IPS-20b (cell line): ENCODE results near the gene PEX14.

Experiments
- H3K27ac ChIP-seq: one replicate; pipeline ENCODE4 v1.5.1; 2013; ENCODE audit warnings: low read length
- H3K27me3 ChIP-seq: 2 replicates; pipeline ENCODE4 v1.6.1; 2013; ENCODE audit warnings: mild to moderate bottlenecking, low read length, inconsistent platforms; ENCODE audit not compliant: insufficient read depth
- H3K36me3 ChIP-seq: 2 replicates; pipeline ENCODE4 v1.6.1; 2013; ENCODE audit warnings: low read depth, mild to moderate bottlenecking, inconsistent platforms, low read length, moderate library complexity; ENCODE audit not compliant: insufficient read depth
- H3K4me1 ChIP-seq: 2 replicates; pipeline ENCODE4 v1.6.1; 2013; ENCODE audit warnings: mild to moderate bottlenecking, control low read depth, inconsistent platforms, low read length, moderate library complexity; ENCODE audit not compliant: insufficient read depth
- H3K4me3 ChIP-seq: 2 replicates; pipeline ENCODE4 v1.5.1; 2013; ENCODE audit warnings: mild to moderate bottlenecking, low read length, inconsistent platforms
- H3K9ac ChIP-seq: 2 replicates; pipeline ENCODE4 v1.6.1; 2013; ENCODE audit warnings: low read depth, mild to moderate bottlenecking, inconsistent platforms, low read length, moderate library complexity
- H3K9me3 ChIP-seq: 2 replicates; pipeline ENCODE4 v1.6.1; 2013; ENCODE audit warnings: mild to moderate bottlenecking, low read depth, low read length, inconsistent platforms; ENCODE audit not compliant: insufficient read depth

PEX14 gene

DNA sequence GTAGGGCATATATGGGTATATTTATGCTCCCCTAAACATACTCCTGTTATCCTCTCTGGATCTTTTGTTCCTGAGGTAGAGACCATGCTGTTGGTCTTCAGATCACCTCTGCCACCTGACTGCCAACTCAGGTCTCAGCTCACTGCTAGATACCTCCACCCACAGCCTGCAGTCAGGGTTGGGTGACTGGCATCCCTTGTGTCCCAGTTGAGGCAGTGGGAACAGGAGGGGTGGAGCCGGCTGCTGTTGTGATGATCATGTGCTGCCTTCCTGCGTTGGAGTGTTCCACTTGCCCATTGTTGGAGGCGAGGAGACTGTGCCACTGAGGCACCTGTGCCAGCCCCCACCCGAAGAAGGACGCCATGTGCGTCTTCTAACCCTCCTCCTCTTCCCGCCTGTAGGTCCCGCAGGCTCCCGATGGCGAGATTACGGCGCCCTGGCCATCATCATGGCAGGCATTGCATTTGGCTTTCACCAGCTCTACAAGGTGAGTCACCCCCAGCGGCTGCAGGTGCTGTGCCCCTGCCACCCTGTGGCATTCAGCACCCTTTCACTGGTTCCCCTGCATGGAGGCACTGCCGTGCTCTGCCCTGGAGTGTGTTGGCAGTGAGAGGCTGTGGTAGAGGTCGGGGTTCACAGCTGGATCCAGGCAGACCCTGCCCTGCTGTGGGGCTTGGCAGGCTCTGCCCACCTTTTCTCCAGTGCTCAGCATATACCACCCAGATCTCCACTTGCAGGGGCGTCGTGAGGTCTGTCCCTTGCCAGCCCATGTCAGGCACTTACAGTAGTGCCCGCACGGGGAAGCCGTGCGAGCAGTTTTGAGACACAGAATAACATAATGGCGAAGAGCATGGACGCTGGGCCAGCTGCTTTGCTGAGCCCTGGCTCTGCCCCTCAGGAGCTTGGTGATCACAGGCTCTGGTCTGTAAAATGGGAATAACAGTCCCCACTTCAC lies 143.5 kb downstream of the PEX14 start:
- Histone ChIP-seq H3K27ac (no peak overlapping the region), H3K36me3 (no peaks in the 10 kb centered on the region), H3K4me3 (no peak overlapping the region), H3K9me3 (no peaks in the 10 kb centered on the region), H3K27me3 (no peaks in the 10 kb centered on the region), H3K9ac (no peak overlapping the region), H3K4me1 (peaks cover 9% of the 10 kb centered on the region)

DNA sequence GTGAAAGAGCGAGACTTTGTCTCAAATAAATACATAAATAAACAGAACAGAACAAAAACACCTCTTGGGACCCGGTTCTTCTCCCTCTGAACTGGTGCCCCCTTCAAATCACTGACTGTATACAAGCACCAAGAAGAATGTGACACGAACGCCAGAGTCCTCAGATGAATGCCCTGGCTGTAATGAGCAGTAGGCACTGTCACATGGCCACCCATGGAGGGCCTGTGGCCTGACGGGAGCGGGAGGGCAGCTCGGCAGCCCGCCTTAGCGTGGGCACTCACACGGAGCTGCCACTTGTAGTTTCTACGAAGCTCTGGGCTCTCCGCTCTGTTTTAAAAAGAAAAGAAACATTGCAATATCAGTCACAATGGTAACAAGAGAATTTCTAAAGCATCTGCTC lies 146.0 kb downstream of the PEX14 start:
- H3K4me3 ChIP-seq: no peak overlapping the region
- H3K27ac ChIP-seq: no peak overlapping the region
- no peak overlapping the region for H3K9ac ChIP-seq
- H3K27me3 ChIP-seq: no peaks in the 10 kb centered on the region
- peaks cover 6% of the 10 kb centered on the region for H3K36me3 ChIP-seq
- no peaks in the 10 kb centered on the region for H3K9me3 ChIP-seq
- H3K4me1 ChIP-seq: peaks cover 2% of the 10 kb centered on the region

DNA sequence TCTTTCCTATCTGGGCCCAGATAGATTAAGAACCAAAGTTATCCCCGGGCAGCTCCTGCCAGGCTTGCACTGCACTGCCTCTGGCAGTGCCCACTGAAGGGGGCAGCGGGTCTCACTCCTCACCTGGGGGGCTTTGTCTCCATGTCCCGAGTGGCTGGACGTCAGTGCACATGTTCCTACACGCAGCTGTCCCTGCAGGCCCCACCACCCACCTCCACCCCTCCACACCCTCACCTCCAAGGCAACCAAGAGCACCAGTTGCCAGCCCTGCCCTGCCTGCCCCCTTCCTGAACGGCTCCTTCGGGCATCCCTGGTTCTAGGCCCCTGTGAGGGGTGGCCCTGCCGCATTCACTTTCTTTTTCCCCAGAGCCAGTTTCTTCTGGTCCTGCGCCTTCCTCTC lies 147.2 kb downstream of the PEX14 start:
- no peak overlapping the region for H3K27ac ChIP-seq
- no peaks in the 10 kb centered on the region for H3K9me3 ChIP-seq
- H3K27me3 ChIP-seq: no peaks in the 10 kb centered on the region
- H3K4me1 ChIP-seq: no peaks in the 10 kb centered on the region
- peaks cover 6% of the 10 kb centered on the region for H3K36me3 ChIP-seq
- no peak overlapping the region for H3K9ac ChIP-seq
- H3K4me3 ChIP-seq: no peak overlapping the region

DNA sequence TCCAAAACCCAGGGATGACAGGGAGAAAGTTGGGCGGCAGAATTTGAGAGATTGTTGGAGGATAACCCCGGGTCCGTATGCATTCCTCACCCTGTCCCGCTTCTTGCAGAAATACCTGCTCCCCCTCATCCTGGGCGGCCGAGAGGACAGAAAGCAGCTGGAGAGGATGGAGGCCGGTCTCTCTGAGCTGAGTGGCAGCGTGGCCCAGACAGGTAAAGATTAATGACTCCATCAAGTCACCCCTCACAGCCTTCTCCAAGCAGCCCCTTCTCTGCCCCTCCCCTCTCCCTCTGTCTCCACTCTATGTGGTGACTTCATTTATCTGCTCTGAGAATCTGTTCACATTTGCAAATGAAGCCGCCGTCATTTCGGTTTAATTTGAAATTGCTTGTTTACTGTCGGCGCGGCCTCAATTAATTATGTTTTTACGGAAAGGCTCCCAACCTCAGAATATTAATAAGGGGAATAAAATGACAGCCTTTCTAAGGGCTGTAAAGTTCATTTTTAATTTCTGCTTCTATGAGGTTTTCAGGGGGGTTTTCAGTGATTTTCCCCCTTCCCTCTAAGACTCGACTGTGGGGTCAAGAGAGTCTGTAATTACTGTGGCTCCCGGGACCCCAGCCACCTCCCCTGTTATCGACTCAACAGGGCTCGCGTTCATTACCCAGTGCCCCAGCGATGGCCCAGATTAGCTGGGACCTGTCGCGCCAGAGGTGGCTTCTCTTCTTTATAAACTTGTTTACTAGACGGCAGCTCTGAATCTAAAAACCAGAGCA lies 148.3 kb downstream of the PEX14 start:
- Histone ChIP-seq H3K36me3 (peaks cover 6% of the 10 kb centered on the region), H3K27me3 (no peaks in the 10 kb centered on the region), H3K9me3 (no peaks in the 10 kb centered on the region), H3K9ac (no peak overlapping the region), H3K4me3 (no peak overlapping the region), H3K4me1 (no peaks in the 10 kb centered on the region), H3K27ac (no peak overlapping the region)

DNA sequence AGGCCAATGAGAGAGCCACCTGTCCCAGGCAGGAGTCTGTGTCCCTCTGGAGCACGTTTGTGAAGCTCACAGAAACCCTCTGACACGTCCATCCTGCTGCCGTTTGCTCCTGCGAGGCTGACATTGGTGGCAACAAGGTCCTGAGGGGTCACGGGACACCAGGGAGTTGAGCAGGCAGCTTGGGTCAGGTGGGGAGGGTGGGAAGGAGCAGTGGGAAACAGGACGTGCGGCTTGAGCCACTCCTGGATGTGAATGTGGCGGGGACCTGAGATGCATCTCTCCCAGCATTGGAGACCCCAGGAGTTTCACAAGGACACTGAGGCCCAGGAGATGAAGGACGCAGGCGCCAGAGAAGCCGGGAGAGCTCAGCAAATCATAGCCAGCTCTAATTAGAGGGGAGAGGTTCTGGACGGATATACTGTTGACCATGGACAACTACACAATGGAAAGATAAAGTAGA lies 149.0 kb downstream of the PEX14 start:
- Histone ChIP-seq H3K36me3 (peaks cover 6% of the 10 kb centered on the region), H3K27ac (no peak overlapping the region), H3K4me3 (no peak overlapping the region), H3K9me3 (no peaks in the 10 kb centered on the region), H3K4me1 (no peaks in the 10 kb centered on the region), H3K27me3 (no peaks in the 10 kb centered on the region), H3K9ac (no peak overlapping the region)

DNA sequence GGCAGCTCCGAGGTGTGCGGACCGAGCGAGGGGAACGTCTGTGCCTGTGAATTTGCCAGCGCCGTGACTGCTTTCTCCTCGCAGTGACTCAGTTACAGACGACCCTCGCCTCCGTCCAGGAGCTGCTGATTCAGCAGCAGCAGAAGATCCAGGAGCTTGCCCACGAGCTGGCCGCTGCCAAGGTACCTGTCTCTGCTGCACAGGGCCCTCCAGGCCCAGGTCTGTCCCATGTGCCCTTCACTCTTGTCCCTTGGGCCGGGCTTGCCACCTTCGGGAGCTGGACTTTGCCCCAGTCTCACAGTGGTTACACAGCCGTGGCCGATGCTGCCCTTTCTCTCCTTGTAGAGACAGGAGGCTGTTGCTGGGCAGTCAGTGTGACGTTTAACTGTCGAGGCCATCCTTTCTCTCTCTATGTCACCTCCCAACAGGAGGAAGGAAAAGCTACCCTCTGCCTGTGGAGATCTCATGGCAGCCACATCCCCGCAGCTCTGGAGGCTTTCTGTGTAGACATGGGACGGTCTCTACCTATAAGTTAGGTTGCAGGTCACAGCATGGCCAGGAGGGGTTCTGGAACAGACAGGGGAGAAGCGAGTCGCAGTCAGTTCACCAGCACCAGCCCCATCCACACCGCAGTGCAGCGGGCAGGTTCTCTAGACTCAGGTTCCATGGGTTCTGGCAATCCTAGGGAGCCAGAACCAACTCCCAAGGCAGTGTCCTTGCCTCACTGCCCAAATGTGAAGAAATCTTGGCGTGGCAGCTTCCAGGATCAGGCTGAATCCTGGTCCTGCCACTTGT lies 149.7 kb downstream of the PEX14 start:
- H3K36me3 ChIP-seq: peaks cover 6% of the 10 kb centered on the region
- H3K27me3 ChIP-seq: no peaks in the 10 kb centered on the region
- H3K4me3 ChIP-seq: no peak overlapping the region
- H3K4me1 ChIP-seq: no peaks in the 10 kb centered on the region
- H3K9ac ChIP-seq: no peak overlapping the region
- no peak overlapping the region for H3K27ac ChIP-seq
- H3K9me3 ChIP-seq: no peaks in the 10 kb centered on the region

DNA sequence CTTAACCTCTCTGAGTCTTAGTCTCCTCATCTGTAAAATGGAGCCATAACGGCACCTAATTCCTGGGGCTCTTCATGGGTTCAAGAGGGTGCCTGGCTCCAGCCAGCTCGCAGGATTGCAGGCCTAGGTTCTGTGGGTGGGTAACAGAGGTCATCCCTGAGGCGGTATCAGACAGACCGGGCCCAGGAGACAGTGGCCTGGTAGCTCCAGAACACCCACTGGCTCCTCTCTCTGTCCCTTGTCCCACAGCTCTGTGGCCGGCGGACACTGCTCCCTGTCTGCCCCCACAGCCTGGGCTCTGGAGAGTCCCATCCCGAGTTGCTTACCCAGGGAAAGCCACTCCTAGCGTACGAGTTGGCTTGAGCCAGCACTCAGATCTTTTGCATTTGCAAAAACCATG lies 150.3 kb downstream of the PEX14 start:
- Histone ChIP-seq H3K4me3 (no peak overlapping the region), H3K36me3 (peaks cover 6% of the 10 kb centered on the region), H3K9me3 (no peaks in the 10 kb centered on the region), H3K4me1 (no peaks in the 10 kb centered on the region), H3K27ac (no peak overlapping the region), H3K9ac (no peak overlapping the region), H3K27me3 (no peaks in the 10 kb centered on the region)

DNA sequence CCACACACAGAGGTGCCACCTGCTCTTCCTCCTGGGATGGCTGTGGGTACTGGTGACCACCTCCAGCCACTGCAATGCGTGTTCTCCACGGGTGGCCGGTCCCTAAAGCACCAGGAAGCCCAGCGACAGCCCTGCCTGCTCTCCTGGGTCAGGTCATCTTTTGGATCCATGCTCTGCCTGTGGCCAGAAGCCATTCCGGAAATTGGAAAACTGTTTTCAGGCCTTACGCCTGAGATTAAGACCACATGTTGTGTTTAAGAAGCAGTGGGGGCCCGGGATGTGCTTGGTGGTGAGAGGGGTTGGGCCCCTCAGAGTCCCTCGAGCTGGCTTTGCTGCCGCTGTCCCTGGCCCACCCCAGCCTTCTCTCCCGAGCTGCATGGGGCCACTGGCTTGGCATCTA lies 150.8 kb downstream of the PEX14 start:
- H3K27ac ChIP-seq: no peak overlapping the region
- H3K4me3 ChIP-seq: no peak overlapping the region
- no peaks in the 10 kb centered on the region for H3K4me1 ChIP-seq
- H3K9ac ChIP-seq: no peak overlapping the region
- H3K27me3 ChIP-seq: no peaks in the 10 kb centered on the region
- peaks cover 6% of the 10 kb centered on the region for H3K36me3 ChIP-seq
- H3K9me3 ChIP-seq: no peaks in the 10 kb centered on the region

DNA sequence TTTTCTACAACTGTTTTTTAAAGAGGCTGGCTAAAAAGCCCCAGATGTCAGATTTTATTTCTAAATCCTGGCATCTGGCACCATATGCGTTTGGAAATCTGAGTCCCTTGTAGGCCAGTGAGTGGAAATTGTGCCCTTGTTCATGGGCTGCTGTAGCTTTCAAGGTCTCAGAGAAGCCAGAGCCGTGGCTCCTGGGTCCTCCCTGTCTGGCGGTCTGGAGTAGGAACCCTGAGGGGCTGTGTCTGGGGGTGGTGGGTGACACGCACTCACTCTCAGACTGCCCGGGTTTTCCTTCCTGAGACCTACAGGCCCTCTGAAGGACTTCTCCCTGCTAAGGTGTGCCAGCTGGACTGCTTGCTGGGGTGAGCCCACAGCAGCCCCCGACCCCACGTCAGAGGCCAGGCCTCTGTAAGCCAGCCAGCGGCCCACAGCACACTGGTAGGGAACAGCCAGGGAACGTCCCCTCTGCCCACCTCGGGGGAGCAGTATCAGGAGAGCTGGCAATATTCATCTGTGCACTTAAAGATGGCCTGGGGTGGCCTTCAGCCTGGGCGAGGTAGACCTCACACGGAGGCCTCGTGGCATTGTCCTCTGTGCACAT lies 151.5 kb downstream of the PEX14 start:
- Histone ChIP-seq H3K4me1 (no peaks in the 10 kb centered on the region; the same call in 1 of the 2 replicates), H3K27ac (no peak overlapping the region), H3K4me3 (no peak overlapping the region), H3K27me3 (no peaks in the 10 kb centered on the region), H3K9me3 (no peaks in the 10 kb centered on the region), H3K9ac (no peak overlapping the region), H3K36me3 (peaks cover 6% of the 10 kb centered on the region)

DNA sequence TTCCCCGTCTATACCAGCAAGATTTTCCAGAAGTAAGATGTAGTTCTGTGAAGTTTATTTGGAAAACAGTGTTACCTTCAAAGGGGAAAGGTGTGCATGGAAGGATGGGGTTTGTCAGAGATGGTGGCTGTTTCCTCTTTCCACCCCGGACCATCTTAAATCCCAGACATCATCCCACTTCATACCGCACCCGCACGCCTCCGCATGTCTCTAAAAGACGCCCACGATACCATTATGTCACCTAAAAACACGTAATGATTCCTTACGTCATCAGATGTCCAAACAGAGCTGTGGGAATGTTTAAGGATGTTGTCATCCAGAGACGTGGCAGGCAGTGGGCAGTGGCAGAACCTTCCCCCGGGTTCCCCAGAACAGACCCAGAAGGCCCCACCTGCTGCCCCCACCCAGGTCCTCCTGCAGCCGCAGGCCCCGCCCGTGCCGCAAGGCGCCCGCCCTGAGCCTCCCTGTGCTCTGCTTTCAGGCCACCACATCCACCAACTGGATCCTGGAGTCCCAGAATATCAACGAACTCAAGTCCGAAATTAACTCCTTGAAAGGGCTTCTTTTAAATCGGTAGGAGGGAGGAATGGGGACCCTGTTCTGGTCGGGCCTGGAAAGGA lies 152.2 kb downstream of the PEX14 start:
- Histone ChIP-seq H3K9ac (no peak overlapping the region), H3K4me1 (peaks cover 4% of the 10 kb centered on the region), H3K36me3 (peaks cover 6% of the 10 kb centered on the region), H3K27me3 (no peaks in the 10 kb centered on the region), H3K4me3 (no peak overlapping the region), H3K27ac (no peak overlapping the region), H3K9me3 (no peaks in the 10 kb centered on the region)

DNA sequence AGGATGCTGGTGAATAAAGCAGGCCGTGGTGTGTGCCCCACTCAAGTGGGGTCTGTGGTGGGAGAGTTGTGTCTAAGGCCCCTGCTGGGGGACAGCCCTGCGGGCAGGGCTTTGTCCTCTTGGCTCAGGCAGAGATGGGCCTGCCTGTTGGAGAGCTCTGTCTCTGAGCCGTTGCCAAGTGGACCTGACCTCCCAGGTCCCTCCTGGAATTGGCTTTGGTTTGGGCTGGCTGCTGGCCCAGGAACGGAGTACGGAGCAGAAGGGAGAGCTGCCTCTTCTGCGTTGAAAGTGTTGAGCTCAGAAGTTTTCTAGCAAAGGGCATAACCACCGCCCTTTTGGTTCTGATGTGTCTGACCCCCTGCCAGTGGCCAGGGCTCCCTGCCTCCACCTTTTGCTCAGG lies 153.9 kb downstream of the PEX14 start:
- H3K9me3 ChIP-seq: no peaks in the 10 kb centered on the region
- H3K4me1 ChIP-seq: peaks cover 17% of the 10 kb centered on the region
- H3K4me3 ChIP-seq: no peak overlapping the region
- peaks cover 3% of the 10 kb centered on the region for H3K36me3 ChIP-seq
- no peak overlapping the region for H3K27ac ChIP-seq
- no peak overlapping the region for H3K9ac ChIP-seq
- H3K27me3 ChIP-seq: no peaks in the 10 kb centered on the region
